ENCODE data around the gene RAD51B.

The RAD51B gene

DNA sequence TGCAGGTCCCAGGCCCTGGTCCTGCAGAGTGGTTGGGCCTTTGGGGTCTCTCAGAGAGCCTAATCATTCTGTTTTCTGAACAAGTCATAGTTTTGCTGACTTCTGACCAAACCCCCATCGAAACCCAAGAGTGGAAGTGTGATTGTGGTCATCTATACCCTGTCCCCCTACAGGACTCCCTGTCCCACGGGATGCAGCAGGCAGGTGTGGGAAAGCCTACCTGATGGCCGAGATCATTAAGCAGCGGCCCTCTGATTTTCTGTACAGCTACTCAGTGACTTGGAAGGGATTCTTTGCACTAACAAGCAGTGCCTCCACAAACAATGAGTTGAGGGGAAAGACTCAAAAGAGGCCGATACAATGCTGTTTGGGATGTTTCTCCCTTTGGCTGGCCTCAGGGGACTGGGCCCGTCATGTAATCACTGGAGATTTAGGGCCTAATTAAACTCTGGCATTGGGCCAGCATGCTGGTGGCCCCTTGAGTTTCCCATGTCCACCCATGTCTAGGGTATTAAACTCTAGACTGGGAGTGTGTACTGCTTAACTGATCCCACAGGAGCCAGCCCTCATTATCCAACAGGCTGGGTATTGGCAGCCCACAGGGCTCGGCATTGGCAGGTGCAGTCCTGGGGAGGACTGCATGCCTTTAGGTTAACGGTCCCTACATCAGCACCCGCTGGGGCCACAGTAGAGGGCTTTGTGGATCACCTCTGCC lies 780.5 kb downstream of the RAD51B start:
- no peak for DNase-seq (ENCODE audit: low read depth in 3 of 3, low spot score in 1 of 3)

DNA sequence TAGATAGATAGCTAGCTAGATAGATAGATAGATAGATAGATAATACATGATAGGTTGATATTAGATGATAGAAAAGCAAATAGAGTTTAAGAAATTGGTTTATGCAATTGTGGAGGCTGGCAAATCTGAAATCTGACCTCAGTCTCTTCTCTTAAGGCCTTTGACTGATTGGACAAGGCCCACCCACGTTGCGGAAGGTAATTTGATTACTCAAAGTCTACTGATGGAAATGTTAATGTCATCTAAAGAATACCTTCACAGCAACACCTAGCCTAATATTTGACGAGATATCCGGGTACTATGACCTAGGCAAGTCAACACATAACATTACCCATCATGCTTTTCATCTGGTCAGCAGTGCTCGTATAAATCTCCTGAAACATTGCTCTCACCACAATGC lies 782.9 kb downstream of the RAD51B start:
- no peak for DNase-seq (ENCODE audit: low read depth in 3 of 3, low spot score in 1 of 3)

DNA sequence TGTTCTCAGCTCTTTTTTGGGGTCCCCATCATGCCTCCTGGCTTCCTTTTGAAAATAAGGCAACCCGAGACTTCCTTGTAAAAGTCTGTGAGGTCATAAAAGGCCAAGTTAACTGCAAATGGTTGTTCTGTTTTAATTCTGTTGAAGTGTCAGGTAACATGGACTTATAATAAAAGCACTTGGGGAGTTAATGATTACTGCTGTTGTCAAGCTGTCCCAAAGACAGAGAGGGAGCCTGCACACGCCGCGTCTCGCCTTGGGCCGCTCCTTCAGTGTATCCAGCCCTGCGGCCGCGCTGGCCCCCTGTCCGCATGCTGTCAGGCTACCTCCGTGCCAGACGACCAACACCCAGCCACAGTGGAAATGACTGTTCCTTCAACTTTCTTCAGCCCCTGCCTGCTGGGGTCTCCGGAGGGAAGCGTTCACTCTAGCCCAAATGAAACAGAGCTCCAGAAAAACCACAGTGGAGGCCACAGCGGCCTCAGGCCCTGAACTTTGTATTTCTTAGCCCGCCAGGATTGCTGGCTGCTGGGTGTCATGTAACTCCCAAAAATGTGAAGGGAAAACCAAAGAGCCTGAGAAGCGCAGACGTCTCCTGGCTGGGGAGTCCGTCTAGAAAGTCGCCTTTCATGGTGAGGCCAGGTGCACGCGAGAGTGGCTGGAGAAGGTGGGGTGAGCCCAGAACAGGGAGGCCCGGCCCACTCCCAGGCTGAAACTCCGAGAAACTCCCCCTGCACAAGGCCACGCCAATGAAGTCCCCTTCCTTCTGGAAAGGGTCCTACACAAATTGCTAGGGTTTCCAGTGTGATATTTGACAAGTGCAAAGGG lies 784.2 kb downstream of the RAD51B start:
- DNase-seq (ENCODE audit: low read depth in 3 of 3, low spot score in 1 of 3): no peak

DNA sequence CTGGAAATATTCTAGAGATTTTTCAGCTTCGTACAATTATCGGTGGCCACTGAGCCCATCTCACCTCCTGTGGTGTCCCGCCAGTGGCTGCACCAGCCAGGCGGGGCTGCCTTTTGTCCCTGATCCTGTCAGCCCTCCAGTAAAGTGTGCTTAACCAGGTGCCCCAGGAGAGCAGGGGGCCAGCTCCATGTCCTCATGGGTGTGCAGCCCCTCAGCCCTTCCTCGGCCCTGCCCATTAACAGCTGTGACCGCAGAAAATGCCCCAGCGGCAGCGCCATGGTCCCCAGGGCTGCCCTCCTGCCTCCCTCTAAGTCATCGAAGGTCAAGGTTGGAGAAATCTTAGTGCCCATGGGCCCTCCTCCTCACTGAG lies 784.8 kb downstream of the RAD51B start:
- no peak for DNase-seq (ENCODE audit: low read depth in 3 of 3, low spot score in 1 of 3)

DNA sequence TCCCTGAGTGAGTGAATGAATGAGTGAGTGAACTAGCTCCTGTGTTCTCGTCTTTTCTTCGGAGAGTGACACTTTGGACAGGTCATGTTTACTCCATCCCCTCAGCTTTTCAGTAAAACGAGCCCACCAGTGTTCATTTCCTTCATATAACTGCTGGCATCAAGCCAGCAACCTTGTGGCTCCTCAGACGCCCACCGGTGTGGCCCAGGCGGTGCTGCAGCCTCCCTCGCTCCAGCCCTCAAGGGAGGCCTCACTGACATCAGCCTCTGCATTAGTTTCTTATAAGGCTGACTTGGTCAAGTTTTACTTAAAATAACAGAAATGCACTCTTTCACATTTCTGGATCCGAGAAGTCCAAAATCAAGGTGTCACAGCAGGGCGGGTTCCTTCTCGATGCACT lies 785.2 kb downstream of the RAD51B start:
- no peak for DNase-seq (ENCODE audit: low read depth in 3 of 3, low spot score in 1 of 3)

DNA sequence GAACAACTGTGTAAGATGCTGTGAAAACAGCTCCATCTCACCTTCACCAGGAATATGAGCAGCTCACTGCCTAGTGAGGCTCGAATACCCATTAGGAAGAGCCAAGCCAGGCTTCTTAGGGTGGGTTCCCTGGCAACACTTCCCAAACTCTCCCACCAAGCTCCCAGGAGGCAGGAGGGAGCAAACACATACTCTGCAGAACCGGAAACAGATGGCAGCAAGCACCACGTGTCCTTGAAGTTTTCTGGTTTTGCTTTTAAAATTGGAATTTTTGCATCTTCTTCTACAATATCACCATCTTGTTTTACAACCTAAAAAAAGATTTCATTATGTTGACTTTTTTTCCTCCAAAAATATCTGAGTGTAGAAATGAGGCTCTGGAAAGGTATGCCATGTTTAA lies 786.6 kb downstream of the RAD51B start:
- no peak for DNase-seq (ENCODE audit: low read depth in 3 of 3, low spot score in 1 of 3)

DNA sequence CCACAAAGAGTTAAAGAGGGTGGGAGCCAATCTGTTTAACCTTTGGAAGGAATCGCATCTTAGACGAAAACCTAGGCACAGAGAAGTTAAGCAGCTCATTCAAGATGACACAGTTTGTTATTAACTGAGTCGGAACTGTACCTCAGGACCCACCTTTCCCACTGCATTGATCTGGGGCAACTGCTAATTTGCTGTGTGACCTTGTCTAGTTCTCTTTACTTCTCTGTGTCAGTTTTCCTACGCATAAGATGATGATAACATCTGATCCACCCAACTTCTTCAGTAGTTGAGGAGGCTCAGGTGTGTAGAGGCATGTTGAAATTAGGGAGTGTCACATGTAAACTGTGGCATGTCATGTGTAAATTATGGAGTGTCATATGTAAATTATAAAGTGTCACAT lies 787.1 kb downstream of the RAD51B start:
- no peak for DNase-seq (ENCODE audit: low read depth in 3 of 3, low spot score in 1 of 3)

DNA sequence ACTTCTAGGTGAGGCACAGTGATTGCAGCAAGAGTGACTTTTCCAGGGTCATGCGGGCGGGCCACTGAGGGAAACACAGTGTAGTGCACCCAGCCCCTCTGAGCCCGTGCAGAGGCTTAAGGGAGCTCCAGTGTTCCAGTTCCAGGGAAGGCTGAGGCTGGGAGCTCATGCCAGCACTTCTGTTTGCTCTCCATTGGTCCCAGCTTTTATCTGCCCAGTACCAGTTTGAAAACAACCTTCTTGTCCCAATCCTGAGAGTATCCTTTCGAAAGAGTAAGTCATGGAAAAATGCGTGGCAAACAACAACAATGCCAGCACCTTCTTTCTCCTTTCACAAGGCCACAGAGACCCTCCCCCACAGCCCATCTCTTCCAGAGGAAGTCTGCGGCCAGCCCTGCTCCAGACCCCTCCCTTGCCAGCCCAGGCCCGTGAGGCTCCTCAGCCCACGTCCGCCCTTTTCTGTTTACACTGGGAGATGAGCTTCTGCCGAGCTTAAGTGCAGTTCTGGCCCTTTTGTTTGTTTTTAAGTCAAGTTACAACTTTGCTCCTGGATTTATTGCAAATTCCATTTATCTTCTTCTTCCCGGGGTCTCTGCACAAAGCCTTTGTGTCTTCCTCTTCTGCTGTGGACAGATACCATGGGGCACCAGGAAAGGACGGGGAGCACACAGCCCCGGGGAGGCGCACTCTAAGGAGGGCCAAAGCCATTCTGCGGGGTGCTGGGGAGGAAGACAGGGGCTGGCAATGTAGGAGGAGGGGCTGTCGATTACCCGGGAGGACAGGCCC lies 787.7 kb downstream of the RAD51B start:
- no peak for DNase-seq (ENCODE audit: low read depth in 3 of 3, low spot score in 1 of 3)

DNA sequence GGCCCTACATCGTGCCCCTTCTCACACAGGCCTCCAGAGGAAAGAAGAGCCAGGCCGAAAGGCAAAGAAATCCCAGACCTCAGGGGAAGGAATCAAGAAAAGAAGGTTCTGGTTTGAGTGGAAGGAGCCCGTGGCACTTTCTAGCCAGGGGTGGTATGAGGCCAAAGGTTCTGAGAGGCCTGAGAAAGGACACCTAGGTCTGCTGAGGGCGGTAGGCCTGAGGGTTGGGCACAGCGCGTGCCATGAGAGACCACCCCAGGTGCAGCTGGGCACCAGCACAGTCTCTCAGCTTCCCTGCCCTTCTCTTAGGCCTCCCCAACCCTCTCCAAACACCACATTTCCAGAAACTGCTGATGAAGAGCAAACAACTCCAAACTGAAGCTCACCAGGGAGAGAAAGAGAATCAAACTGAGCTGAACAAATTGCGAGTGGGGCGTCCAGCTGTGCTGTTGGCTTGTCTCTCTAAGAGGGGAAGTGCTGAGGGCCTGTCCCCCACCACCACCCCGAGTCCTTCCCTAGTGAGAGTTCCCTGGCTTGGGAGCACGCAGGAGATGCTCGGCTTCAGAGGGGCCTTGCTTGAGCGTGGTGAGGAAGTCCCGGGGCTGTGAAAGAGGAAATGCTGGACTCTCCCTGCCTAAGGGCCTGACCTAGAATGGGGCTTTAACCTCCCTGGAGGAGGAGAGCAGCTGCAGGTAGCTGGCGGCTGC lies 788.4 kb downstream of the RAD51B start:
- DNase-seq (ENCODE audit: low read depth in 3 of 3, low spot score in 1 of 3): no peak

DNA sequence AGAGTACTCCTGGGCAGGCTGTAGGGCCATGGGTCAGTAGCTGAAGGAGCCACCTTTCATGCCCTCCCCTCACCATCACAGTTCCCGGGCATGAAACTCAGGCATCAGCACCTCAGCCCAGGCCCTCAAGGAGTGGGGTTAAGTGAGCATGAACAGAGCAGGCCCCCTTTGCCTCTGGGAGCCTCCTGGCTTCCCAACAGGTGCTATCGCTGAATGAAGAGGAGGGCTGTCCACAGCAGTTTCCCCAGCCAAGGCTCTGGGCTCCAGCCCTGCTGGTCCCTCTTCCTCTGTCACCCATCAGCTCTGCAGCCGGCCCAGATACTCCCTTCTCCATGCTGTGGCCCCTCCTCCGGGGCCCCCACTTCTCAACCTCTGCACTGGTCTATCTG lies 789.0 kb downstream of the RAD51B start:
- DNase-seq (ENCODE audit: low read depth in 3 of 3, low spot score in 1 of 3): no peak

DNA sequence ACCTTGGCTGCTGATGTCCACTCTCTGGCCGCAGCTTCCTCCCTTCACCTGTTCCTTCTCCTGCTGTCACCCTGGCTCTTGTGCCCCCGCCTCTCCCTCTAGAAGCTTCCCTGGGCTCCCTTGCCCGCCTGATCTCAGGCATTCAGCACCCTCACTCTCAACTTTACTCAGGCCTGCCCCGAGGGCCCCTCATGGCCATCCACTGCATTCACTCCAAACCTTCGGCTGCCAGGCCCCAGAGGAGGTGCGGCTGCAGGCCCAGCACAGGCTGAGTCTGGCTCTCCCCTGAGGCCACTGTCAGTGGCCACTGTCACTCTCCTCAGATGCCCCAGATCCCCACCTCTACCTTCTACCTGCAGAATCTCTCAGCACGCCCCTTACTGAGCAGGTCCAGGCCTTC lies 789.4 kb downstream of the RAD51B start:
- DNase-seq (ENCODE audit: low read depth in 3 of 3, low spot score in 1 of 3): no peak

DNA sequence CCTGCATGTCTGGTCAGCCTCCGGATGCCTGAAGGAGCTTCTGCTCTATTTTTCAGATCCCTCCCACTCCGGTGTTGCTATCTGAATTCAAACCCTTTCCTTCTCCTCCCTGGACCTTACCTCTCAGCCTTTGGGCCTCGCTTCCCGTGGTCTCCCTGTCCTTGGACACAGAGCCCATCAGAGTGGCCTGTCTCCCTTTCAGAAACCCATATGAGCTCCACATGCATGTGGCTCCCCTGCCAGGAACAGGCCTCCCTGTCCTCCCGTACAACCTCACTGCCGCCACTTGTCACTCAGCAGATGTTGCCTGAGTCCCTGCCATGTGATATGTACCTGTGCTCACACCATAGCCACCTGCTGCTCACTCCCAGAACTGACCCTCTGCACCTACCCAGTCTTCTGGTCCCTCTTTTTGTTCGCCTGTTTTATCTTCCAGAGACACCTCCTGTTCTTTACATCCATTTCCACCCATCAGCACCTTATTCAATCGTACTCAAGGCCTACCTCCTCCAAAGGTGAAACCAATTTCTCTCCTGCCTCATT lies 790.7 kb downstream of the RAD51B start:
- no peak for DNase-seq (ENCODE audit: low read depth in 3 of 3, low spot score in 1 of 3)

DNA sequence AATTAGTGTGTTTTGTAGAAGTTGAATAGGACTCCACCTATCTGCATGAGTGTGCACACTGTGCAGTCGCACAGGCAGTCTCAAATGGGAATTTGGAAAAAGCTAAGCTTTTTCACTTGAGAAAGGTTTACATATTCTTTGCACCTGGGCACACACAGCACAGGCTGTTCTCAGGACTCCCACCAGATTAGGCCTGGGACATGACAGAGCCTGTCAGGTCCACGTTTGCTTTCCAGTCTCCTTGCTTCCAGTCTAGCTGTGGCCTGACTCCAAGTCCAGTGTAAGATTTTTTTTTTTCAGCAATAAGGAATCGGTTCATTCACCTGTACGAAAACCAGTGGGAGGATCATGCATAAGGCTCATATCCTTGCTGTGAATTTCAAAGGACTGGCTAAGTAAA lies 792.0 kb downstream of the RAD51B start:
- no peak for DNase-seq (ENCODE audit: low read depth in 3 of 3, low spot score in 1 of 3)

DNA sequence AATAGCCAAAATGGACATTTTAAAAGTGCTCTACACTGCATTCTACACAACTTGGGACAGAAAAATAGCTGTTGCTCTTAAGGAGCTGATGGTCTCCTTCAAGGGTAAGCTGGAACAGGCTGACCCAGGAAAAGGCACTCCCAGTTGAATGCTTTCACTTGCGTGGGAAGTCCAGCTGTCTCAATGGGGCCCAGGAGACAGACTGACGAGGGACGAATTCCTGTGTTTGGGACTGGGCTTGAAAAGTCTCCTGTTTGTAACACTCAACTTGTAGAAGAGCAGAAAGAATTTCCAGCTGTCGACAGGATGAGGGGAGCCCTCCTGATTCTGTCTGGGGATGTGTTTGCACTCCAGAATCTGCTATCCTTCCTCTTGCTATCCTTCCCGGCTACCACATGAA lies 792.5 kb downstream of the RAD51B start:
- no peak for DNase-seq (ENCODE audit: low read depth in 3 of 3, low spot score in 1 of 3)

DNA sequence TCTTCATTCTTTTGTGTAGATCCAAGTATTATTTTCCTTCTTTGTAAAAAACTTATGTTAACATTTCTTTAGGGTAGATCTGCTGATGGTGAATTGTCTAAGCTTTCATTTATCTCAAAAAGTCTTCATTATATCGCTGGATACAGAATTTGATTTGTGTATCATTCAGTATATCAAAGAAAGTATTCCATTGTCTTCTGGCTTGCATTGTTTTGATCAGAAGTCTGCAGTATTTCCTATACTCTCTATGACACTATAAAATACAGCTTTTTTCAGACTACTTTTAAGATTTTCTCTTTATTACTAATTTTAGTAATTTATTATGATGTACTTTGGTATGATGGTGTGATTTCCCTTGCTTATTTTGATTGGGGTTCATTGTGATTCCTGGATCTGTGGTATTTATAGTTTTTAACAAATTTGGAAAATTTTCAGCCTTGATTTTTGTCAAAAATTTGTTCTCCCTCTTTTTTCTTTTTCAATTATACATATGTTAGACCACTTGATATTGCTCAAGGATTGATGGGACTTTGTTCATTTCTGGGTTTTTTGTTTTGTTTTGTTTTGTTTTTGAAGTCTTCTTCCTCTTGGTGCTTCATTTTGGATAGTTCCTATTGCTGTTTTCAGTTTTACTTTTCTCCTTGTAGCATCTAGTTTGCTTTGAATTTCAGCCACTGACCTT lies 796.8 kb downstream of the RAD51B start:
- no peak for DNase-seq (ENCODE audit: low read depth in 3 of 3, low spot score in 1 of 3)

DNA sequence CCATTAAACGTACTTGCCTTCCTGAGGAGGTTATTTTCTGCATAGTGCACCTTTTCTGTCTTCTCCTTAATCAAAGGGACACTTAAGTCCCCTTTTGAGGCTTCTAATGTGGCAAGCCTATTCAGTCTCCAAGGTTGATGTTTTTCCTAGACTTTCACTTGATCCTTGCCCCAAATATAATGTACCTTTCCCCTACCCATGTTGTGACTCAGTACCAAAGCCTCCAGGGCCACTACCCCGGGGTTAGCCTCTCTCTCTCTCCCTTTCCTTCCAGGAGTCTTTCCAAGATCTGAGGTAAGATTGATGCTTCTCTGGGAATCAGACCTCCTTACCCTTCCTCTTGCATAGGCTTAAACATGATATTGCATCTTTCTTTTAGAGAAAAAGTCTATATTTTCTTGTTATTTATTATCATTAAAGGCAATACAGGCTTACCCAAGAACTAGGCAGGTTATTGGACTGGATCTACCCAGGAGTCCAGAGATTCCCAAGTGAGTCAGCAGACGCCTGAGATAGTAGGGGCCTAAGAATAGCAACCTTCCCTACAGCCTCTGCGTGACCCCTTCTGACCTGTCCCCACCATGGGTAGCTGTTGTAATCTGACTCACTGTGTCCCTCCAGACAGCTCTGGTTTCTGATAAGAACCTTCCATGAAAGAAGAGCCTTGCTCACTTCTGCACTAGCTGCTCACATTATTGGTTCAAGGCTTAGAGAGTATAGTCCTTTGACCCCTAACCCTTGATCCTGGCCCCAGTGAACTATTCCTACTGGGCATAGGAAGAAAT lies 800.4 kb downstream of the RAD51B start:
- no peak for DNase-seq (ENCODE audit: low read depth in 3 of 3, low spot score in 1 of 3)

DNA sequence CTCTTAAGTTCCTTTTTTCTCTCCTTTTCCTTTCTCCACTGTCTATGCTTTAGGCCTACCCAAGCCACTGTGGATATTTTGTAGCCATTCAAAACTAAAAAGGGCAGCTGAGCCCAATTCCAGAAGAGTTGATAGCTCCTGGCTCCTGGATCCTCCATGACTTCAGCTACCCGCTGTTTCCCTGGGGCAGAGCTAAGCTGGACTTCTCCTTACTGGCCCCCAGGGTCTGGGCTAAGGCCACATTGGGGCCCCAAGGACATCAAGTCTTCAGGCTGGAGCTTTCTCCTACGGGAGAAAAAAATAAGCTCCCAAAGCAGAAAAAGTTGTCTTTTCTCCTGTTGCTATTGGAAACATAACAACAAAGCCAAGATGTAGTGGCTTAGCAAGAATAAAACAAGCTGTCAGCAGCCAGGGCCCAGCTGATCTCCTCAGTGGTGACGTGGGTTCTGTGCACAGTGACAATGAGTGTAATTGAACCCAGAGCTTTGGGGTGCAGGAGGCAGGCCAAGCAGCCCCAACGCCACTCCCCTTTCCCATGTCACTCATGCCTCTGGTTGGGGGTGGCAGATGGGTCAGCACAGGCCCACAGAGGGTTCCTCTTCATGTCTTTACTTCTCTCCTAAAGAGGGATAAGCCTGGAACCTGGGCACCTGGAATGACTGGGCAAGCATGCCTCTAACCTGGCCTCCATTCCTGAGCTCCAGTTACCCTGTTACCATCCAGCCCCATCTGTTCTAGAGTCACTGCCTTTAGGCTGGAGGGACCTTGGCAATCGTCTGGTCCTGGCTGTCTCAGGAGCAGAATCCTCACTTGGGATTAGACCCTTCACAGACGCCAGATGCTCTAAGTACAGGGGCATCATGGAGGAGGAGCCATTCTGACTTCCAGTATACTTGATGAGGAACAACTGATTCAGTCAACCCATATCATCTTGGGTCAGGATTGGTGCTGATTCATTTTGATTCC lies 802.1 kb downstream of the RAD51B start:
- DNase-seq (ENCODE audit: low read depth in 3 of 3, low spot score in 1 of 3): no peak

DNA sequence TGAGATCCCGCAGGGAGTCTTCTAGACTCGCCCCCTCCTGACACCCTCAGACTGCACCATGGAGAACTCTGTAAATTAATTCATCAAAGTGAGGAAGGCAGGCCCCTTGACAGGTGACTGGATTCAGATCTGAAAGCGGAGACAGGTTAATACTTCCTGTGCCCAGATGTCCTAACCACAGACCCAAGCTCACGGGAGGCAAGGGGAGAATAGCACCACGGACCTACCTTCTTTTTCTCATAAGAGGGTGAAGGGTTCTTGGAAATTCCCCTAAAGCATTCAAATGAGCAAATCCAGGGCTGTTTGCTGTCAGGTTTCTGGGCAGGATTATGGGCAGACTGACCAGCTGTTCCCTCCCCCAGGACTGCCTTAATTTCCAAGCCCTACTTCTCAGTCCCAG lies 803.3 kb downstream of the RAD51B start:
- no peak for DNase-seq (ENCODE audit: low read depth in 3 of 3, low spot score in 1 of 3)

DNA sequence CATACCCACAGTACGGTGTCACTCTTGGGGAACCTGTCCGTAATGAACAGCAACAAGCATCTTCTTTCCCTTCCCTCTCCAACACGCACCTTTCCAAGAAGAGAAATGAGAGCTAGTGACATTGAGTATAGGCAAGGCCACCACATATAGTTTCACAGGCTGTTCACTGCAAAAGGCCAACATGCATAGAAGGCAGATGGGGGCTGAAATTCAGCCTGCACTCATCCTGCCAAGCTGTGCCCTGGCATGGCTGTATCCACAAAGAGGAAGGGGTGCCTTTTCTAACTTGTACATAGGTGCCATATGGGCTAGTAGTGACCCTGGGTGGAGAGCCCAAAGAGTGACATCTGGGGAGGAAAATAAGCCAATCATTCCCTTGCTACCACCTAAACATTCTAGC lies 803.7 kb downstream of the RAD51B start:
- no peak for DNase-seq (ENCODE audit: low read depth in 3 of 3, low spot score in 1 of 3)

Data from stimulated activated CD4-positive, alpha-beta T cell treated with anti-CD3 and anti-CD28 coated beads, TNF-alpha, amount 100 ng/mL, for 1 hour (primary cell).